KMS-11 (cell line): ENCODE results near the gene TBPL1.
A peak's percentile ranks its signal among the peaks of the same experiment; 100 is the strongest.
"Not testable (repeated sequence)": the region's sequence is repeated elsewhere in the genome, so short reads cannot be mapped to it uniquely, and the experiment has no call there.

ENCODE experiments used
- H2AFZ ChIP-seq: fragments of 200-600 bp; sonication (generic); 2 replicates; pipeline ENCODE4 v1.6.1; 2016; ENCODE audit warnings: antibody characterized with exemption, mixed run types, low read depth
- H3K27ac ChIP-seq: fragments of 200-600 bp; sonication (generic); 2 replicates; pipeline ENCODE4 v1.6.1; 2016; ENCODE audit warnings: mild to moderate bottlenecking, mixed run types
- H3K27me3 ChIP-seq: fragments of 200-600 bp; sonication (generic); 2 replicates; pipeline ENCODE4 v1.6.1; 2017; ENCODE audit warnings: mild to moderate bottlenecking, low read depth, mixed run types, moderate library complexity; ENCODE audit not compliant: insufficient read depth
- H3K36me3 ChIP-seq: fragments of 200-600 bp; sonication (generic); 2 replicates; pipeline ENCODE4 v1.6.1; 2017; ENCODE audit warnings: mild to moderate bottlenecking, mixed run types; ENCODE audit not compliant: insufficient read depth
- H3K4me1 ChIP-seq: fragments of 200-600 bp; sonication (generic); 2 replicates; pipeline ENCODE4 v1.6.1; 2016; ENCODE audit warnings: mild to moderate bottlenecking, low read depth, mixed run types; ENCODE audit not compliant: poor library complexity, severe bottlenecking
- H3K4me2 ChIP-seq: fragments of 200-600 bp; sonication (generic); 2 replicates; pipeline ENCODE4 v1.7.0; 2016; ENCODE audit warnings: mild to moderate bottlenecking, mixed run types
- H3K4me3 ChIP-seq: fragments of 200-600 bp; sonication (generic); IDR thresholded peaks from 2 replicates; pipeline ENCODE4 v1.6.1; 2017; ENCODE audit warnings: low read depth, low read length, mixed read lengths; ENCODE audit not compliant: insufficient read depth
- H3K79me2 ChIP-seq: fragments of 200-600 bp; sonication (generic); 2 replicates; pipeline ENCODE4 v1.6.1; 2016; ENCODE audit warnings: low read depth, mixed run types; ENCODE audit not compliant: insufficient read depth
- H3K9ac ChIP-seq: fragments of 200-600 bp; sonication (generic); 2 replicates; pipeline ENCODE4 v1.6.1; 2016; ENCODE audit warnings: mild to moderate bottlenecking, mixed run types
- H4K20me1 ChIP-seq: fragments of 200-600 bp; sonication (generic); 2 replicates; pipeline ENCODE4 v1.6.1; 2016; ENCODE audit warnings: mild to moderate bottlenecking, mixed run types; ENCODE audit not compliant: insufficient read depth
- TF ChIP-seq, protein P1 (sequence below): fragments of 200-600 bp; sonication (generic); conservative IDR thresholded peaks from 2 replicates; pipeline ENCODE4 v1.6.1; 2017; ENCODE audit warnings: low read depth, mild to moderate bottlenecking, antibody characterized with exemption, low read length, moderate library complexity, mixed read lengths

Gene TBPL1

DNA sequence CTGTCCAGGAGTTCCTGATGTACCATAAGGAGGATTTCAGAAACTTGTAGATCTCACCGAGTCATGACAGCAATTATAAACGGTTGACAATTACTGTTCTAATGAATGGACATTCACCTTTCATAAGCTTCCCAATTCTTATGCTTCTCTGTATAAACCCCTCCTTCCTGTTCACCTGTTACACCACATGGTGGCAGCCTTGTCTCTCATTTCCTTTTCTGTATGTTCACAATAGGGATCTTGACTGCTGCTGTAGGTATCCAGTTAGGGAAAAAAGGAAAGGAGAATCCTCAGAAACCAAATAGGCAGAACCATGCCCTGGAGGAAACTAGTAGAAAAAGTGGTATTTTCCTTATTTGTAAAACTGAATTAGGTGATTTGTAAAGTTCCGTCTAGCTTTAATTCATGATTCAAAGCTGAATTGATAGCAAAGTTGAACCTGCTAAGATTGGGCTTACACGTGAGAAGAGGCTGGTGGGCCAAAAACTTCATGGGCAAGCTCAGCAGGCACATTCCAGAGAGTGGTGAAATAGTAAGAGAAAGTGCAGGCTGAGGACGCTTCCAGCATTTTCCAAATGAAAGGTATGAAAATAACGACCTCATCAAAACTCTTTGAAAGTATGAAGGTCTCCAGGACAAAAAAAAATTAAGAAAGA, 29.0 kb upstream of the TBPL1 start:
- Histone ChIP-seq H4K20me1 (no peaks in the 10 kb centered on the region), H3K9ac (no peak overlapping the region), H3K79me2 (no peaks in the 10 kb centered on the region), H3K36me3 (no peaks in the 10 kb centered on the region), H3K4me1 (peaks cover 6% of the 10 kb centered on the region), H3K27ac (no peak overlapping the region), H3K27me3 (no peaks in the 10 kb centered on the region), H2AFZ (no peak overlapping the region), H3K4me2 (no peak overlapping the region), H3K4me3 (no peak overlapping the region)
- TF ChIP-seq, protein P1, sequence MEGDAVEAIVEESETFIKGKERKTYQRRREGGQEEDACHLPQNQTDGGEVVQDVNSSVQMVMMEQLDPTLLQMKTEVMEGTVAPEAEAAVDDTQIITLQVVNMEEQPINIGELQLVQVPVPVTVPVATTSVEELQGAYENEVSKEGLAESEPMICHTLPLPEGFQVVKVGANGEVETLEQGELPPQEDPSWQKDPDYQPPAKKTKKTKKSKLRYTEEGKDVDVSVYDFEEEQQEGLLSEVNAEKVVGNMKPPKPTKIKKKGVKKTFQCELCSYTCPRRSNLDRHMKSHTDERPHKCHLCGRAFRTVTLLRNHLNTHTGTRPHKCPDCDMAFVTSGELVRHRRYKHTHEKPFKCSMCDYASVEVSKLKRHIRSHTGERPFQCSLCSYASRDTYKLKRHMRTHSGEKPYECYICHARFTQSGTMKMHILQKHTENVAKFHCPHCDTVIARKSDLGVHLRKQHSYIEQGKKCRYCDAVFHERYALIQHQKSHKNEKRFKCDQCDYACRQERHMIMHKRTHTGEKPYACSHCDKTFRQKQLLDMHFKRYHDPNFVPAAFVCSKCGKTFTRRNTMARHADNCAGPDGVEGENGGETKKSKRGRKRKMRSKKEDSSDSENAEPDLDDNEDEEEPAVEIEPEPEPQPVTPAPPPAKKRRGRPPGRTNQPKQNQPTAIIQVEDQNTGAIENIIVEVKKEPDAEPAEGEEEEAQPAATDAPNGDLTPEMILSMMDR: peak; percentile 95

GRCh38 chr6:133931221-133931620, 21.8 kb upstream of the TBPL1 start:
- not testable (repeated sequence) for H3K27me3 ChIP-seq, H3K36me3 ChIP-seq, H2AFZ ChIP-seq, H3K27ac ChIP-seq, H3K4me2 ChIP-seq, H3K79me2 ChIP-seq, H3K9ac ChIP-seq, H4K20me1 ChIP-seq, H3K4me1 ChIP-seq, H3K4me3 ChIP-seq

DNA sequence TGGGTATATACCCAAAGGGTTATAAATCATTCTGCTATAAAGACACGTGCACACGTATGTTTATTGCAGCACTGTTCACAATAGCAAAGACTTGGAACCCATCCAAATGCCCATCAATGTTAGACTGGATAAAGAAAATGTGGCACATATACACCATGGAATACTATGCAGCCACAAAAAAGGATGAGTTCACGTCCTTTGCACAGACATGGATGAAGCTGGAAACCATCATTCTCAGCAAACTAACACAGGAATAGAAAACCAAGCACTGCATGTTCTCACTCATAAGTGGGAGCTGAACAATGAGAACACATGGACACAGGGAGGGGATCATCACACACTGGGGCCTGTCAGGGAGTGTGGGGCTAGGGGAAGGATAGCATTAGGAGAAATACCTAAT, 16.7 kb upstream of the TBPL1 start:
- not testable (repeated sequence) for H2AFZ ChIP-seq, H4K20me1 ChIP-seq, H3K79me2 ChIP-seq, H3K27ac ChIP-seq, H3K4me1 ChIP-seq, H3K4me2 ChIP-seq, H3K36me3 ChIP-seq, H3K9ac ChIP-seq, H3K4me3 ChIP-seq, H3K27me3 ChIP-seq

DNA sequence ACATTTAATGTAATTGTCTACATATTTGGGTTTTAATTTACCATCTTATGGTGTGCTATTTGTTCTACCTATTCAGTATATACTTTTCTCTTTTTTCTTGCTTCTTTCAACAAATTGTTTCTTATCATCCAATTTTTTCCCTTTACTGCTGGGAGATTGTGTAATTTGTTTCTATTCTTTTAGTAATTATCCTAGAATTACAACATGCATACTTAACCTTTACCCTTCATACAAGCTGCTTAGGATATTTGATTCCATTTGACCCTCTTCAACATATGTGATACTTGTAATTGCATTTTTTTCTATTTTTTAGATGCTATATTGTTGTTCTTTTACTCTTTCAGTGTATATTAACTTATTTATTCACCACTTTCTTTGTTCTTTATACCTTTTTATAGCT, 15.1 kb upstream of the TBPL1 start:
- no peaks in the 10 kb centered on the region for H3K79me2 ChIP-seq
- TF ChIP-seq, protein P1: no peak
- H3K36me3 ChIP-seq: no peaks in the 10 kb centered on the region; the same call in 1 of the 2 replicates
- H2AFZ ChIP-seq: no peak overlapping the region
- no peaks in the 10 kb centered on the region for H3K27me3 ChIP-seq
- no peak overlapping the region for H3K4me3 ChIP-seq
- no peaks in the 10 kb centered on the region for H4K20me1 ChIP-seq
- H3K4me1 ChIP-seq: no peaks in the 10 kb centered on the region
- H3K4me2 ChIP-seq: no peak overlapping the region
- H3K9ac ChIP-seq: no peak overlapping the region
- H3K27ac ChIP-seq: no peak overlapping the region

DNA sequence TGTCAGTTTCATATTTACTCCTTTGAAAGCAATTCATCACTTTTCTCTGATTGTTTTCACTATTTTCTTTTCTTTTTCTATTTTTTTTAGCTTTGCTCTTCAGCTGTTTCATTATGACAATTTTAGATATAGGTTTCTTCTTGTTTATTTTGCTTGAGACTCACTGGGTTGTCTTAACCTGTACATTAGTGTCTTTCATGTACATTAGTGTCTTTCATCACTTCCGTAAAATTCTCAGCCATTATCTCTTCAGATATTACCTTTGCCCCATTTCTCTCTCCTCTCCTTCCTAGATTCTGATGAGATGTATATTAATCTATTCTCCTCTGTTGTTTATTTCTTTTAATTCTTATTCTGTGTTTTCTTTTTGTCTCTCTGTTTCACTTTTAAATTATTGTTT, 14.5 kb upstream of the TBPL1 start:
- H3K79me2 ChIP-seq: no peaks in the 10 kb centered on the region
- H3K4me3 ChIP-seq: no peak overlapping the region
- no peak overlapping the region for H2AFZ ChIP-seq
- H3K27ac ChIP-seq: no peak overlapping the region
- H3K36me3 ChIP-seq: no peaks in the 10 kb centered on the region
- TF ChIP-seq, protein P1: no peak
- H3K4me1 ChIP-seq: no peaks in the 10 kb centered on the region
- no peak overlapping the region for H3K9ac ChIP-seq
- no peaks in the 10 kb centered on the region for H4K20me1 ChIP-seq
- no peak overlapping the region for H3K4me2 ChIP-seq
- no peaks in the 10 kb centered on the region for H3K27me3 ChIP-seq
